NCI-H226 (cell line): ENCODE measurements around the gene TNFAIP2.

Source experiments
- DNase-seq: peaks from one replicate; pipeline ENCODE4 v3.0.0-alpha.2; 2015

The TNFAIP2 gene

GRCh38 chr14:103094406-103095209, 28.7 kb upstream of the TNFAIP2 start, which contains the start of gene EXOC3L4:
Gene EXOC3L4 (plus strand): TSS chr14:103094725. CDS start chr14:103100220, 5,495 bp downstream.
- DNase-seq = no peak

- DNase-seq = no peak
These were observed 28.0 kb upstream of the TNFAIP2 start for GRCh38 chr14:103095210-103095778.

GRCh38 chr14:103096387-103096786, 26.9 kb upstream of the TNFAIP2 start:
- DNase-seq = no peak

- no peak for DNase-seq
These were observed 25.8 kb upstream of the TNFAIP2 start for GRCh38 chr14:103097244-103097993.

- DNase-seq = no peak
These were observed 25.0 kb upstream of the TNFAIP2 start for GRCh38 chr14:103097994-103098957.

GRCh38 chr14:103099081-103099732, 24.1 kb upstream of the TNFAIP2 start:
- no peak for DNase-seq

- DNase-seq = no peak
These were observed 23.5 kb upstream of the TNFAIP2 start for GRCh38 chr14:103099733-103100280.

GRCh38 chr14:103100281-103101121, 22.8 kb upstream of the TNFAIP2 start:
- no peak for DNase-seq

- DNase-seq = no peak
These were observed 21.9 kb upstream of the TNFAIP2 start for GRCh38 chr14:103101257-103101962.

- DNase-seq = no peak
These were observed 21.1 kb upstream of the TNFAIP2 start for GRCh38 chr14:103101963-103102688.

GRCh38 chr14:103102689-103103260, 20.5 kb upstream of the TNFAIP2 start:
- no peak for DNase-seq

GRCh38 chr14:103103461-103104388, 19.5 kb upstream of the TNFAIP2 start:
- DNase-seq = peak; percentile 78

- no peak for DNase-seq
These were observed 18.9 kb upstream of the TNFAIP2 start for GRCh38 chr14:103104389-103104653.

GRCh38 chr14:103104654-103105452, 18.4 kb upstream of the TNFAIP2 start:
- peak; percentile 54 for DNase-seq

GRCh38 chr14:103105580-103106150, 17.6 kb upstream of the TNFAIP2 start:
- DNase-seq = no peak

GRCh38 chr14:103107455-103107854, 15.8 kb upstream of the TNFAIP2 start:
- no peak for DNase-seq
